Measurements from ENCODE around the gene RBM4. TPM values are rescaled to one million over a fixed set of nuclear protein-coding genes. Genes with fewer than 3 reads are reported as not detected.
"Not testable (repeated sequence)": the region's sequence is repeated elsewhere in the genome, so short reads cannot be mapped to it uniquely, and the experiment has no call there.

RBM4 gene
- total RNA-seq, 1 donor from 2014 or later: 98.9 TPM

GRCh38 chr11:66637557-66638176 lies 836 bp upstream of the RBM4 start:
- ATAC-seq: no peak
- H3K36me3 ChIP-seq: peaks cover 33% of the 10 kb centered on the region
- peak overlapping the region; percentile 78 for H3K4me3 ChIP-seq
- DNase-seq: no peak
- H3K27ac ChIP-seq: peak overlapping the region; percentile 53
- no peaks in the 10 kb centered on the region for H3K27me3 ChIP-seq
- H3K4me1 ChIP-seq: peaks cover 35% of the 10 kb centered on the region
- TF ChIP-seq, protein P1, sequence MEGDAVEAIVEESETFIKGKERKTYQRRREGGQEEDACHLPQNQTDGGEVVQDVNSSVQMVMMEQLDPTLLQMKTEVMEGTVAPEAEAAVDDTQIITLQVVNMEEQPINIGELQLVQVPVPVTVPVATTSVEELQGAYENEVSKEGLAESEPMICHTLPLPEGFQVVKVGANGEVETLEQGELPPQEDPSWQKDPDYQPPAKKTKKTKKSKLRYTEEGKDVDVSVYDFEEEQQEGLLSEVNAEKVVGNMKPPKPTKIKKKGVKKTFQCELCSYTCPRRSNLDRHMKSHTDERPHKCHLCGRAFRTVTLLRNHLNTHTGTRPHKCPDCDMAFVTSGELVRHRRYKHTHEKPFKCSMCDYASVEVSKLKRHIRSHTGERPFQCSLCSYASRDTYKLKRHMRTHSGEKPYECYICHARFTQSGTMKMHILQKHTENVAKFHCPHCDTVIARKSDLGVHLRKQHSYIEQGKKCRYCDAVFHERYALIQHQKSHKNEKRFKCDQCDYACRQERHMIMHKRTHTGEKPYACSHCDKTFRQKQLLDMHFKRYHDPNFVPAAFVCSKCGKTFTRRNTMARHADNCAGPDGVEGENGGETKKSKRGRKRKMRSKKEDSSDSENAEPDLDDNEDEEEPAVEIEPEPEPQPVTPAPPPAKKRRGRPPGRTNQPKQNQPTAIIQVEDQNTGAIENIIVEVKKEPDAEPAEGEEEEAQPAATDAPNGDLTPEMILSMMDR (IDR thresholded peaks at IDR 0.05): no peak
- H3K9me3 ChIP-seq: no peaks in the 10 kb centered on the region
- intact Hi-C loops (cut with DNase I): no loop called here

GRCh38 chr11:66639066-66639813 lies 737 bp downstream of the RBM4 start:
- Histone ChIP-seq H3K27me3 (no peaks in the 10 kb centered on the region), H3K9me3 (no peaks in the 10 kb centered on the region), H3K4me1 (peaks cover 51% of the 10 kb centered on the region), H3K36me3 (peaks cover 45% of the 10 kb centered on the region), H3K4me3 (peak overlapping the region; percentile 78), H3K27ac (peak overlapping the region; percentile 82)
- no peak for ATAC-seq
- DNase-seq: no peak
- TF ChIP-seq, protein P1 (IDR thresholded peaks at IDR 0.05): peak; percentile 6
- intact Hi-C loops (cut with DNase I): no loop called here

DNA sequence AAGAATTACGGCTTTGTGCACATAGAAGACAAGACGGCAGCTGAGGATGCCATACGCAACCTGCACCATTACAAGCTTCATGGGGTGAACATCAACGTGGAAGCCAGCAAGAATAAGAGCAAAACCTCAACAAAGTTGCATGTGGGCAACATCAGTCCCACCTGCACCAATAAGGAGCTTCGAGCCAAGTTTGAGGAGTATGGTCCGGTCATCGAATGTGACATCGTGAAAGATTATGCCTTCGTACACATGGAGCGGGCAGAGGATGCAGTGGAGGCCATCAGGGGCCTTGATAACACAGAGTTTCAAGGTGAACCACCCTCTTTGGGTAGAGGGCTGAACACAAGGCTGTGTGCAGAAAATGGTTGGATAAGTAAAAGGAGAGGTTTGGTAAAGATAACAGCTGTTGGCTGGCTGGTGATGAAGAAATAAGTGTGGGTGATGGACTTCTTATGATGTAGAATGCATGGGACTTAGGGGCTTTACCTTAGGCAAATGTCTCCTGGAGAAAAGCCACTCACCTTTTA lies 1.4 kb downstream of the RBM4 start:
- H3K4me1 ChIP-seq: peaks cover 57% of the 10 kb centered on the region
- H3K27me3 ChIP-seq; H3K9me3 ChIP-seq; DNase-seq; ATAC-seq; H3K27ac ChIP-seq; intact Hi-C loops (cut with DNase I): not testable (repeated sequence)
- peak overlapping the region; percentile 78 for H3K4me3 ChIP-seq
- peaks cover 51% of the 10 kb centered on the region for H3K36me3 ChIP-seq

GRCh38 chr11:66641834-66642233 lies 3.3 kb downstream of the RBM4 start:
- H3K4me3 ChIP-seq: peak overlapping the region; percentile 78
- no peak for DNase-seq
- H3K27ac ChIP-seq: no peak overlapping the region
- peaks cover 77% of the 10 kb centered on the region for H3K4me1 ChIP-seq
- intact Hi-C loops (cut with DNase I): no loop called here
- no peaks in the 10 kb centered on the region for H3K9me3 ChIP-seq
- H3K36me3 ChIP-seq: peaks cover 71% of the 10 kb centered on the region
- no peaks in the 10 kb centered on the region for H3K27me3 ChIP-seq
- no peak for ATAC-seq
- TF ChIP-seq, protein P1 (IDR thresholded peaks at IDR 0.05): no peak

DNA sequence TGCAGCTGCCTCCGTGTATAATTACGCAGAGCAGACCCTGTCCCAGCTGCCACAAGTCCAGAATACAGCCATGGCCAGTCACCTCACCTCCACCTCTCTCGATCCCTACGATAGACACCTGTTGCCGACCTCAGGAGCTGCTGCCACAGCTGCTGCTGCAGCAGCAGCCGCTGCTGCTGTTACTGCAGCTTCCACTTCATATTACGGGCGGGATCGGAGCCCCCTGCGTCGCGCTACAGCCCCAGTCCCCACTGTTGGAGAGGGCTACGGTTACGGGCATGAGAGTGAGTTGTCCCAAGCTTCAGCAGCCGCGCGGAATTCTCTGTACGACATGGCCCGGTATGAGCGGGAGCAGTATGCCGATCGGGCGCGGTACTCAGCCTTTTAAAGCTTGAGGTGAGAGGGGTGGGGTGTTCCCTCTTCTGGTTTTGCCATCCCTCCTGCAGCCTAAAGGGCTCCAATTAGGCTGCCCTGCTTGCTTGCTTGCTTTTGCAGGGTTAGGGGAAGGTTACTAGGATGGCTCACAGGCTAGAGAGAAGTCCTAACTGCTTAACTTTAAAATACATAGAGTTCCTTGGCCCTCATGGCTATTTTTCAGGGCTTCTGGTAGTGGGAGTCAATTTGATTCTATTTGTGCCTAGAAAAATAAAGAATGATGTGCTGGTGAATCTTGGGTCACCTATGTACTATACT lies 5.4 kb downstream of the RBM4 start:
- Histone ChIP-seq H3K9me3 (no peaks in the 10 kb centered on the region), H3K4me1 (peaks cover 81% of the 10 kb centered on the region), H3K27ac (no peak overlapping the region), H3K4me3 (no peak overlapping the region), H3K27me3 (no peaks in the 10 kb centered on the region), H3K36me3 (peaks cover 91% of the 10 kb centered on the region)
- TF ChIP-seq, protein P1 (IDR thresholded peaks at IDR 0.05): no peak
- intact Hi-C loops (cut with DNase I): no loop called here
- no peak for DNase-seq
- no peak for ATAC-seq

DNA sequence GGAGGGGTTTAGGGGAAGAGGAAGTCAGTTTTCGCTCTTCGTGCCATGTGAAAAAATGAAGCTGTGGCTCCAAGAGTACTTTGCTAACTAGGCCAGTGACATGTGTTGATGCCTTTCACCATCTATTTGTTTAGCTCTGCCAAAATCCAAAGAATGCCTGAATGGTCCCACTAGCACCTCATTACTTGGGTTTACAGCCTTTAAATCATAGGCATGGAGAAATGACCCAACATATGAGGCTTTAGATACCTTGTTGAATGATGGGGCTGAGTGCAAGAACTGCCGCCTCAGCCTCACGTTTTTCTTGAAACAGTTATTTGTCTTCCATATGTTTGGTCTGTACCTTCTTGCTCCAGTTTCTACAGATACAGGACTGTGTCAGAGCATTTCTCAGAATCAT lies 8.3 kb downstream of the RBM4 start:
- no peaks in the 10 kb centered on the region for H3K9me3 ChIP-seq
- intact Hi-C loops (cut with DNase I): no loop called here
- ATAC-seq (peak; percentile 21), DNase-seq (no peak)
- peaks cover 96% of the 10 kb centered on the region for H3K36me3 ChIP-seq
- H3K27ac ChIP-seq: no peak overlapping the region
- TF ChIP-seq, protein P1 (IDR thresholded peaks at IDR 0.05): no peak
- H3K27me3 ChIP-seq: no peaks in the 10 kb centered on the region
- H3K4me3 ChIP-seq: no peak overlapping the region
- H3K4me1 ChIP-seq: peaks cover 60% of the 10 kb centered on the region
